HFF-Myc (cell line): ENCODE data around the gene HDAC4.

Source experiments
- DNase-seq: peaks from one replicate; pipeline ENCODE4 v3.0.0-alpha.2; 2011; ENCODE audit warnings: low read depth; ENCODE audit errors: extremely low read depth
- H3K4me3 ChIP-seq: replicated peaks from 2 replicates; pipeline ENCODE4 v1.5.1; 2011; ENCODE audit warnings: low read depth, mild to moderate bottlenecking, control low read depth, low read length
- CTCF ChIP-seq: IDR thresholded peaks from 2 replicates; pipeline ENCODE4 v1.5.1; 2012; ENCODE audit warnings: mild to moderate bottlenecking, low read depth, low read length, control low read depth; ENCODE audit errors: missing control alignments

HDAC4 gene

GRCh38 chr2:239160226-239161143 lies 240.3 kb downstream of the HDAC4 start:
- H3K4me3 ChIP-seq = no peak overlapping the region
- no peak for DNase-seq
- TF ChIP-seq CTCF = no peak

- H3K4me3 ChIP-seq = no peak overlapping the region
- no peak for DNase-seq
- no peak for TF ChIP-seq CTCF
Measured at GRCh38 chr2:239159476-239159911, 241.3 kb downstream of the HDAC4 start.

GRCh38 chr2:239158641-239159475 lies 242.0 kb downstream of the HDAC4 start:
- TF ChIP-seq CTCF = no peak
- no peak for DNase-seq
- no peak overlapping the region for H3K4me3 ChIP-seq

GRCh38 chr2:239157771-239158170 lies 243.0 kb downstream of the HDAC4 start:
- no peak for DNase-seq
- no peak overlapping the region for H3K4me3 ChIP-seq
- TF ChIP-seq CTCF = no peak

GRCh38 chr2:239157269-239157668 lies 243.6 kb downstream of the HDAC4 start:
- DNase-seq = no peak
- TF ChIP-seq CTCF = no peak
- H3K4me3 ChIP-seq = no peak overlapping the region

- DNase-seq = no peak
- no peak for TF ChIP-seq CTCF
- no peak overlapping the region for H3K4me3 ChIP-seq
Measured at GRCh38 chr2:239156516-239157265, 244.1 kb downstream of the HDAC4 start.
